ENCODE measurements around the gene ZNF438.

ZNF438 gene

GRCh38 chr10:30883116-30883515, 148.5 kb downstream of the ZNF438 start:
- no peaks in the 10 kb centered on the region for H3K36me3 ChIP-seq
- no peaks in the 10 kb centered on the region for H3K9me3 ChIP-seq (replicated peaks in 1 of 11)
- no peak overlapping the region for H3K27ac ChIP-seq
- no peaks in the 10 kb centered on the region for H3K27me3 ChIP-seq
- no peak overlapping the region for H3K9ac ChIP-seq
- TF ChIP-seq Cebpa-rat (IDR thresholded peaks at IDR 0.05), result no peak
- no peak overlapping the region for H3K4me3 ChIP-seq
- H3K4me1 ChIP-seq, result no peaks in the 10 kb centered on the region
- H3K4me2 ChIP-seq, result no peak overlapping the region
- H4K20me1 ChIP-seq, result no peaks in the 10 kb centered on the region

GRCh38 chr10:30882281-30882680, 149.4 kb downstream of the ZNF438 start:
- Histone ChIP-seq H3K9me3 (replicated peaks in 1 of 11) (no peaks in the 10 kb centered on the region), H3K4me3 (no peak overlapping the region), H4K20me1 (no peaks in the 10 kb centered on the region), H3K4me1 (no peaks in the 10 kb centered on the region), H3K27ac (no peak overlapping the region), H3K9ac (no peak overlapping the region), H3K27me3 (no peaks in the 10 kb centered on the region), H3K4me2 (no peak overlapping the region), H3K36me3 (no peaks in the 10 kb centered on the region)
- no peak for TF ChIP-seq Cebpa-rat (IDR thresholded peaks at IDR 0.05)

GRCh38 chr10:30878920-30879319, 152.7 kb downstream of the ZNF438 start:
- H3K9ac ChIP-seq, result no peak overlapping the region
- no peak overlapping the region for H3K4me2 ChIP-seq
- no peak overlapping the region for H3K27ac ChIP-seq
- peaks cover 0 to 20% (median 0%) of the 10 kb centered on the region in 11 experiments; a peak in 4 of 22 replicates for H3K36me3 ChIP-seq
- H3K4me1 ChIP-seq, result no peaks in the 10 kb centered on the region
- no peaks in the 10 kb centered on the region for H3K9me3 ChIP-seq (replicated peaks in 1 of 11)
- no peak for TF ChIP-seq Cebpa-rat (IDR thresholded peaks at IDR 0.05)
- no peak overlapping the region for H3K4me3 ChIP-seq
- no peaks in the 10 kb centered on the region for H3K27me3 ChIP-seq
- no peaks in the 10 kb centered on the region for H4K20me1 ChIP-seq

- no peak overlapping the region for H3K9ac ChIP-seq
- no peaks in the 10 kb centered on the region for H3K27me3 ChIP-seq
- H3K4me2 ChIP-seq, result no peak overlapping the region
- H3K4me3 ChIP-seq, result no peak overlapping the region
- H3K36me3 ChIP-seq, result peaks cover 0 to 20% (median 0%) of the 10 kb centered on the region in 11 experiments; a peak in 4 of 22 replicates
- H4K20me1 ChIP-seq, result no peaks in the 10 kb centered on the region
- no peak overlapping the region for H3K27ac ChIP-seq
- H3K4me1 ChIP-seq, result no peaks in the 10 kb centered on the region
- no peak for TF ChIP-seq Cebpa-rat (IDR thresholded peaks at IDR 0.05)
- H3K9me3 ChIP-seq (replicated peaks in 1 of 11), result no peaks in the 10 kb centered on the region
Observed at GRCh38 chr10:30877111-30877510, 154.6 kb downstream of the ZNF438 start.

- H3K9ac ChIP-seq, result no peak overlapping the region
- H4K20me1 ChIP-seq, result no peaks in the 10 kb centered on the region
- H3K4me2 ChIP-seq, result no peak overlapping the region
- H3K36me3 ChIP-seq, result peaks cover 0 to 23% (median 0%) of the 10 kb centered on the region in 11 experiments; a peak in 4 of 22 replicates
- no peaks in the 10 kb centered on the region for H3K9me3 ChIP-seq (replicated peaks in 1 of 11)
- no peak overlapping the region for H3K4me3 ChIP-seq
- no peak overlapping the region for H3K27ac ChIP-seq
- no peak for TF ChIP-seq Cebpa-rat (IDR thresholded peaks at IDR 0.05)
- no peaks in the 10 kb centered on the region for H3K27me3 ChIP-seq
- no peaks in the 10 kb centered on the region for H3K4me1 ChIP-seq
Observed at GRCh38 chr10:30873411-30873810, 158.3 kb downstream of the ZNF438 start.

- H3K27ac ChIP-seq, result no peak overlapping the region
- H3K4me1 ChIP-seq, result no peaks in the 10 kb centered on the region
- H3K27me3 ChIP-seq, result no peaks in the 10 kb centered on the region
- H3K4me3 ChIP-seq, result no peak overlapping the region
- H4K20me1 ChIP-seq, result no peaks in the 10 kb centered on the region
- no peaks in the 10 kb centered on the region for H3K9me3 ChIP-seq (replicated peaks in 1 of 11)
- peaks cover 0 to 15% (median 0%) of the 10 kb centered on the region in 11 experiments; a peak in 4 of 22 replicates for H3K36me3 ChIP-seq
- no peak overlapping the region for H3K9ac ChIP-seq
- no peak for TF ChIP-seq Cebpa-rat (IDR thresholded peaks at IDR 0.05)
- no peak overlapping the region for H3K4me2 ChIP-seq
Observed at GRCh38 chr10:30870896-30871295, 160.8 kb downstream of the ZNF438 start.

GRCh38 chr10:30869566-30869965, 162.1 kb downstream of the ZNF438 start:
- no peak for TF ChIP-seq Cebpa-rat (IDR thresholded peaks at IDR 0.05)
- Histone ChIP-seq H3K36me3 (0 out of 22 replicates have a peak, but pooled peaks cover 0 to 4% (median 0%) of the 10 kb centered on the region in 11 experiments), H3K4me3 (no peak overlapping the region), H3K9me3 (replicated peaks in 1 of 11) (no peaks in the 10 kb centered on the region), H3K27ac (no peak overlapping the region), H3K9ac (no peak overlapping the region), H3K4me2 (no peak overlapping the region), H3K27me3 (no peaks in the 10 kb centered on the region), H3K4me1 (no peaks in the 10 kb centered on the region), H4K20me1 (no peaks in the 10 kb centered on the region)

GRCh38 chr10:30868611-30869010, 163.1 kb downstream of the ZNF438 start:
- H3K36me3 ChIP-seq, result 0 out of 22 replicates have a peak, but pooled peaks cover 0 to 4% (median 0%) of the 10 kb centered on the region in 11 experiments

GRCh38 chr10:30866896-30867295, 164.8 kb downstream of the ZNF438 start:
- TF ChIP-seq Cebpa-rat (IDR thresholded peaks at IDR 0.05), result no peak
- H3K9me3 ChIP-seq (replicated peaks in 1 of 11), result no peaks in the 10 kb centered on the region
- H3K4me3 ChIP-seq, result no peak overlapping the region
- 0 out of 22 replicates have a peak, but pooled peaks cover 0 to 4% (median 0%) of the 10 kb centered on the region in 11 experiments for H3K36me3 ChIP-seq
- no peak overlapping the region for H3K27ac ChIP-seq
- H4K20me1 ChIP-seq, result no peaks in the 10 kb centered on the region
- no peak overlapping the region for H3K9ac ChIP-seq
- H3K4me1 ChIP-seq, result peaks cover 0 to 19% (median 13%) of the 10 kb centered on the region in 10 experiments; a peak in 17 of 20 replicates
- no peaks in the 10 kb centered on the region for H3K27me3 ChIP-seq
- no peak overlapping the region for H3K4me2 ChIP-seq

More at GRCh38 chr10:30868611-30869010, 163.1 kb downstream of the ZNF438 start:
- no peak for TF ChIP-seq Cebpa-rat (IDR thresholded peaks at IDR 0.05)
- Histone ChIP-seq H3K4me3 (no peak overlapping the region), H3K9ac (no peak overlapping the region), H3K27me3 (no peaks in the 10 kb centered on the region), H3K4me2 (no peak overlapping the region), H4K20me1 (no peaks in the 10 kb centered on the region), H3K9me3 (replicated peaks in 1 of 11) (no peaks in the 10 kb centered on the region), H3K27ac (no peak overlapping the region), H3K4me1 (peaks cover 0 to 2% (median 0%) of the 10 kb centered on the region in 10 experiments; a peak in 4 of 20 replicates)

GRCh38 chr10:30865141-30865926, 166.3 kb downstream of the ZNF438 start:
- Histone ChIP-seq H3K4me1 (peaks cover 0 to 35% (median 22%) of the 10 kb centered on the region in 10 experiments; a peak in 18 of 20 replicates), H3K36me3 (0 out of 22 replicates have a peak, but pooled peaks cover 0 to 4% (median 0%) of the 10 kb centered on the region in 11 experiments), H3K9ac (no peak overlapping the region), H3K27ac (no peak overlapping the region), H3K9me3 (replicated peaks in 1 of 11) (no peaks in the 10 kb centered on the region), H3K4me2 (no peak overlapping the region), H3K4me3 (no peak overlapping the region), H3K27me3 (no peaks in the 10 kb centered on the region), H4K20me1 (no peaks in the 10 kb centered on the region)
- TF ChIP-seq Cebpa-rat (IDR thresholded peaks at IDR 0.05), result no peak

Data from BLaER1 treated with 17β-estradiol and CSF1 and Interleukin-3, amounts not matched to agents 10 nM and 100 nM (cell line).